HG03521 (cell line): ENCODE results near the gene GRAMD1B.
A peak's percentile ranks its signal among the peaks of the same experiment; 100 is the strongest.

ENCODE experiments used
- ATAC-seq: cut with Tn5 transposase; IDR thresholded peaks from one replicate; pipeline ENCODE4 v1.9.1; 2021; ENCODE audit warnings: mild to moderate bottlenecking, moderate library complexity; ENCODE audit not compliant: unreplicated experiment

GRAMD1B gene

DNA sequence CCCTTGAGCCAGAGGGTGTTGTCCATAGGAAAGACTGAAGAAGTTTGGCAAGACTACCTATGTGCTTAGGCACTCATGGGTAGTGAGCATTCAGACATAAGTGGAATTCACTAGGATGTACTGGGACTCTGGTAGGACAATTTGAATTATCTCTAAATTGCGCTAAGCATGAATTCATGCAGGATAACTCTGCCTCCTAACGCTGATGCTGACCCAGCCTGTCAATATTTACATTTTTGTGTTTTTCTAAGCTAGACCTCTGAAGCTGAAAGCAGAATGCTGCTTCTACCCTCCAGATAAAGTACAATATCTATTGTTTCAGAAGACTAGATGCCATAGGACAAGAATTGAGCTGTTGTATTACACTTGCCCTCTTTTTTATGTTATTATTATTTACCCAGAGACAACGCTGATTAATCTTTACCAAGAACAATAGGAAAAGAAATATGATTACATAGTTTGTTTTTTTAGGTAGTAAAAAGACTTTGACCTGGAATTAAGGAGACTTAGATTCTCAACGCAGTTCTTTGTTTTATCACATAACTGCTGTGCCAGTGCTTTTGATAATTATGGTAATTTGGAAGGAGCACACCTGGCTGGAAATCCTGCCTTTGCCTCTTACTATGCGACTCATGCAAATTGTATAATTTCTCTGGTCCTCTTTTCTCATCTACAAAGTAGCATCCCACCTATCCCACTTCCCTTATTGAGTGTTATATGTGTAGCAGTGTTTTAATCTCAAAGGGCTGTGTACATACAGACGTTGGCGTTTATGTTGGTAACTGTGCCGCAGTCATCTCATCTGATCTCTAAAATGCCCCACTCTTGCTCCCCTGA is 21.2 kb upstream of the GRAMD1B start:
- ATAC-seq: no peak

DNA sequence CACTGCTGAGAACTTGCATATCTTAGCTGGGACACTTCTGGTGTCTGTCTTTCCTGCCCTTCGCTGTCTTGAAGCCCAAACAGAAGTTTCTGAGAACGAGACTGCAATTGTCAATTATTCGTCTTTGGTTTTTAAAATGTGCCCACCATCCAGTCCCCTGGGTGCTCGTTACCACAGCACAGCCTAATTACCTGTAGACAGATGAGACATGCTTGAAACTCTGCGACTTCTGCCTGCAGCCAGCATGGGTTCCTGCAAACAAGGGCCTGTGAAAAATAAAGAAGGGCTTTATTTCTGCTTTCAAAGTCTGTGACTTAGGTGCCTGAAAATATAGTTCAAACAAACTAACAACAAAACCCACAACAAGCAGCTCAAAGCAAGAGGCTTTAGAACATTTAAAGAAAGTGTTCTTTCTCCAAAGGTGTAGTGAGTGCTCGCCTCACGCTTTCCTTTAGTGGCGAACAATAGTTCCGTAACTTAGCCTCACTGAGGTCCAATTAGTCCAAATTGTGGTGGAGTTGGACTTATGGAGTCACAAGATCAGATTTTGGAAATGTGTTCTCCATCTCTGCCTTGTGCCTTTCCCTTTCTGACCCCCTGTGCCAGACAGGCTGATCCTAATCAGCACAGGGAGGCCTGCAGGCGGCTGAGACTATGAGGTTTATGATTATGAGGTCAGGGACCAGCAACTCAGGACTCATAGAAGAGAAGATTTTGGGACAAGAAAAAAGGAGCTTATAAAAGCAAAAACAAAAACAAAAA is 20.4 kb upstream of the GRAMD1B start:
- ATAC-seq: no peak

DNA sequence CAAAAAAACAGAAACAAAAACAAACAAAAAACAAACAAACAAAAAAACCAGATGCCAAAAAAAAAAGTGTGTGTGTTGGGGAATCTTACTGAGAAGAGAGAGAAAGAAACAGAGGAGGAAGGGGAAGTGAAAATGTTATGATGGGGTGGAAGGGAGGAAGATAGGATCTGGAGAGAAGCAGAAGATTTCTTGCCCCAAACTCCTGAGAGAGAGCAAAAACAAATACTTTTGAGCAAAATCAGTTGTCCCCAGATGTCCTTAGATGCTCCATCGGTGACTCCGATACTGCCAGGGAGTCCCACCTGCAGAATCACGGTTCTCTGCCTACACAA is 19.9 kb upstream of the GRAMD1B start:
- ATAC-seq: no peak

DNA sequence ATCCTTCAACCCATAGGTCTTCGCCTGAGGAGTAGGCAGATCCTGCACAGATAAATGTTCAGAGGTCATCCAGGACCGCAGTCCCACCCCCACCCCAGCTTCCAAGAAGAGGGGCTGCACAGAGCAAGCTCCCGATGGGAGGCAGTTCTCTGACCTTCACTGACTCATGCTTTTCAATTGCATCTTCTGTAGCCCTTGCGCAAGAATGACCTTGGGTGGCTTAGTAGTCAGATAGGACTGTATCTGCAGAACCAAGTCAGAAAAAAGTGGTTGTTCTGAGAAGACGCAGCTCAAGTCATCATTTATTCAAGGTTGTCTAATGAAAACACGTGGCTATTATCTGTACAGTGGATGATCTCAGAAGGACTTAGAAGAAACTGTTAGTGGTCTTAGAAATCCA is 16.4 kb upstream of the GRAMD1B start:
- ATAC-seq: no peak

DNA sequence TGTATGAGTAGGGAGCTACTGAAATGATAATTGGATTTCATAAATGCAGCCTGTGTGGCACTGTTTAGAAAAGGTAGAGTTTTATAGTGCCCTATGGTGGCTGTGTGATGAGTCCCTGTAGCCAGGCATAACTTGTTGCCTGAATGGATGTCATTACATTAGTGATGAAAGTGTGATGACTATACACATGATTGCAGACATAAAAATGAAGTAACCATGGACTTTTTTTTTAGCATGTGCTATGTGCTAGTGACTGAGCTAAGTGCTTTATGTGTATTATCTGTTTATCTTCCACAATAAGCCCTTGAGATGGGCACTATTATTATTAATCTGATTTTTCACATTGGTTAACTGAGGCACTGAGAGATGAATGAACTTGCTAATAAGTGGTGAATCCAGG is 13.5 kb upstream of the GRAMD1B start:
- no peak for ATAC-seq

DNA sequence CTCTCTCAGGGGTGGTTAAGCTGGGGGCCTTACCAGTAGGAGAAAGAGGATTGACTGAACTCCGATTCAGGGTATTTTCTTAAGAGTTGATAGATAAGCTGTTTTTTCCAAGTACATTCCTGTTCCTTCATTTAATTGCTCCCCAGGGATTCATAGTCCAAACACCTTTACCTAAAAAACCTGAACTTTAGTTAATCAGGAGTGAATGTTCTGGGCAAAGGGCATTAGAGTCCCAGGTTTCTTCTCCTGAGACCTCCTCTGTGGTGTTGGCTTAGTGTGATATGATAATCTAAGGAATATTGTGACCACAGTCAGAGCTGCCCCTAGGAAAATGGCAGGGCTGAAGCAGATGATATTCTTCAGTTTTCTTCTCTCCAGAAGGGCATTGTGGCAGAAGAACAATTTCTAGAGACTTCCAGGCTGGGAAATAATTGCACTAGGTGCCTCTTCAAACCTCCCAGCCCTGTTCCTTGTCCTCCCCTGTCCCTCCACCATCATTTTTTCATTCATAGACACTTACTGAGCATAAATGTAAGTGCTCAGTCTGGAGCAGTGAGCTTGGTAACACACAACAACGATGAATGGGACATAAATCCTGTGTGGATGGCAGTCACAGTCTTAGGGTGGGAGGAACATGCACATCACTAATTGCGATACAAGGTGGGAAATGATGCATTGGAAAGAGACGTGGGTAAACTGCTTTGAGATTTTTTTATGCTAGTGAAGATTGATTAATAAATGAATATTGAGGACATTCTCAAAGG is 11.5 kb upstream of the GRAMD1B start:
- ATAC-seq: no peak

DNA sequence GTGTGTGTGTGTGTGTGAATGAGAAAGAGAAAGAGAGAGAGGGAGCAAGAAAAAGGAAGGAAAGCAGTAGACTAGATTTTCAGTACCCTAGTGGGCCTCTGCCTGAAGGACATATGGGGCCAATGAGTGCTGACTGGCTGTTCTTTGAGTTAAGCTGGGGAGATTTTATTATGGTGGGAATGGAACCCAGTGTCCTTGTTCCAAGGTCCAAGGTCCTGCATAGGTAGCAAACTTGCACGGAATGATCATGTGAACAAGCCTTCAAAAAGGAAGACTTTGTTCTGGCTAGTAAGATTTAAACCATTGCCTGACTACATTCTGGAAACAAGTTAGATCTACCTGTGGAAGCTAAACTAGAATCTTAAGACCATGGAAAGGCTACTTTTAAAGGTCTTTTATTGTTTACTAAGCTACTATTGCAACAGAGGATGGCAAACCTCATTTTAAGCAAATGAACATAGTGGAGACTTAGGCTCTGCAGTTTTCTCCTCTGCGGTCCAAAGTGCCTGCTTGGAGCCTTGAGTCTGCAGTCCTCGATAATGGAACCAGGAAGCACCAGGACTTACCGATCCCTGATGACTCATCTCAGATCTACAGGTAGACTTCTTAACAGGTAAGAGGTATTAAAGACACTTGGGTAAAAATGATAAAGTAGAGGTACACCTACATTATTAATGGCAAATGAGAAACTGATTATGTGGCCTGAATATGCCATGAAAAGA is 10.2 kb upstream of the GRAMD1B start:
- ATAC-seq: no peak

DNA sequence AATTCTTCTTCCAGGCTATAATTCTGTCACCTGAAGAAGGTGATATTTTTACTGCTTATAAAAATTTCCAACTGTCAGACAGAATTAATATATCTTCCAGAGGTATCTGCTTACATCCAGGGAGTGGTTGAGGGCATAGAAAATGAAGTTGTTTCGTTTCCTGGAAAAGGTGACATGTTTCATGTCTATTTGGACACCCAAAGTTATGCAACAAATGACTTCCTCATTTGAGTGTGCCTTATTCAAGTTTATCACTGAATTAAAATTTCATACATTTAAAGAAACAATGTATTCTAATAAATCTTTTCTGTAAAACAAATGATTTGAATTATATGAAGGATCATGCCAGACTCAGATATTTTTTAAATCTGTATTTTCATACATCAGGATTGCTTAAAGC is 8.5 kb upstream of the GRAMD1B start:
- no peak for ATAC-seq

DNA sequence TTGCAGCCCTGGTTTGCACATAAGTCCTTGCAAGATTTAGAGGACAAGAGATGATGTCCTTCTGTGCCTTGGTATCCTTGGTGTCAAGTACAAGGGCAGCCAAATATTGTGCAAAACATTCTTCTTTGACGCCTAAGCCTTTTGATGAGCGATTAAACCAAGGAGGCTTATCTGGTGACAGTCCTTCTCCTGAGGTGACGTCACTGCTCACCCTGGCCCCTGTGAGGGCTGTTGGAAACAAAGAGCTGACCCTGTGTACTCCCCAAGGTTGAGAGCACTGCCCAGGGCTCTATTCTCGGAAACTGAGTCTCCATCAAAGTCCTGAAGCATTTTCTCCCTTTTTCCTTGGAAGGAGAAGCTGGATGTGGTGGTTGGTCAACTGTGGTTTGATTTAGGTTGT is 4.7 kb upstream of the GRAMD1B start:
- ATAC-seq: no peak

DNA sequence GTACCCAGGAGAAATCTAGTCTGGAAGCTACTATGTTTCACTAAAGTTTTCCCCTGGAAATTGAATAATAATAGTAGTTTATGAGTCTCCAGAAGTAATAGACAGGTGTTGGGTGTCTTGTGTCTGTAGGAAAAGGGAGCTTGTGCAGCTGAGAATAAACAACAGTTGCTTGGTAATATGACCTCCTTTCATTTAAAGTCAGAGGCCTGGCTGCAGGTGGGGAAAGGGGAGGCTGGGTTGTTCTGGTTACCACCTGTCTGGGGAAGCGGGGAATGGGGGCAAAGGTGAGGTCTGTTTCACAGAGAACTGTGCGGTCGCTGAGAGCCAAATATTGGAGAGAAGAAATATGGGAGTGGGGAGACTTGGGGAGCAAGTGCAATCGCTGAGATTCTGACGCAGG is 3.3 kb upstream of the GRAMD1B start:
- no peak for ATAC-seq

DNA sequence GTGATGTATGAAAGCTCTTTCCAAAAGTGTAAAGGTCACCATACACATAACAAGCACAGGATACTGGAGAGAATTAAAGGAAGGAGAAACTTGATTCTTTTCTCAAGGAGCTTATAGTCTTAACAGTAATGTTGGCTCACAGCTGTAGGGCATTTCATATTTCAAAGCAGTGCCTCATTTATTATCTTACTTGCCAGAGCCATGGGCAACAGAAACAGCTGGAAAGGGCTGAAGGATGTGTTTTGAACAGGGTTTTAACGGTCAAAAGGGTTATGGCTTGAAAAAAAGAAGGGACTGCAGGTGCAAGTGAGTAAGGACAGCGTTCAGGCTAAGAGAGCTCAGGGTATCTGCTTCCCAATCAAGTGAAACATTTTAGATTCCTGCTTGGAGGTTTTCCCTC is 2.7 kb upstream of the GRAMD1B start:
- ATAC-seq: no peak

DNA sequence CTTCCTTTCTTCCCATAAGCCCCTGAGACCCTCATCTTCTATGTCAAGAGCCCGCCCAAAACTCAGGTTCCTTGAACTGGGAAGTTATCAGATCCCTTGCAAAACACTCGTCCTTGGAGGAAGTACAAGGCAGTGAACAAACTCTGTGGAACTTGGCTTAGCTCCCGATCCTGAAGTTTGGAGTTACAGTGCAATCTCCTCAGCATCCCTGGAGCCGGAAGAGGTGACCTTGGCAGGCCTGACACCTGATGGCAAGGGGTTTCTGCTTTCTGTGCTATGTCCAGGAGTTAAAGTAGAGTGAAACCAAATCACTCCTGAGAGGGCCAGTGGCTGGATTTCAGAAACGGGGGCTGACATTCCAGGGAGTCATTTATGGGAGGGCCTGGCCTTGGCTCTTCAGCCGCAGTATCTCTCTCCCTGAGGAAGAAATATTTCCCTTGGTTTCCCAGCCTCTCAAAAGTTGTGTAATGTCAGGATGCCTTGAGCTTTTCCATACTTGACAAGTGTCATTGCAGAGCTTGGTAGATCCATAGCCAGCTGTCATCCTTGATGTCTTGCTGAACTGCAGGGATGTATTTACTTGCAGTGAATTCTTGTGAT is 1.9 kb upstream of the GRAMD1B start:
- no peak for ATAC-seq

DNA sequence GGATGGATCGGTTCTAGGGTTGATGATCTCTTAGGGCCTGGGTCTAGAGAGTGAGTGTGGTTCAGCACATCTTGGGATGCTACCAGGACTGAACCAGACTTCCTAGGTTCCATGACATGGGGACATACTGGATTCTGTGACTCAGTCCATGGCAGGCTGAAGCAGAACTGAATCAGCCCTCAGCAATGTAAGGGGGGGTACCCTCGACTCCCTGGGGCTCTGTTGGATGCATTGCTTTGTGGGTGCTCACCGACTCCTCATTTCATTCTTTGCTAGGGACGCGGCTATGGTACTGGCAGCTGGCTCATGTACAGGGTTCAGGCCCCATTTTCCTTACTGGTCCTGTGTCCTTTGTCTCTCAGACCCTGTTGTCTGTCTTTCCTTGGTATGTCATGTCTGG is 733 bp upstream of the GRAMD1B start:
- ATAC-seq: no peak

DNA sequence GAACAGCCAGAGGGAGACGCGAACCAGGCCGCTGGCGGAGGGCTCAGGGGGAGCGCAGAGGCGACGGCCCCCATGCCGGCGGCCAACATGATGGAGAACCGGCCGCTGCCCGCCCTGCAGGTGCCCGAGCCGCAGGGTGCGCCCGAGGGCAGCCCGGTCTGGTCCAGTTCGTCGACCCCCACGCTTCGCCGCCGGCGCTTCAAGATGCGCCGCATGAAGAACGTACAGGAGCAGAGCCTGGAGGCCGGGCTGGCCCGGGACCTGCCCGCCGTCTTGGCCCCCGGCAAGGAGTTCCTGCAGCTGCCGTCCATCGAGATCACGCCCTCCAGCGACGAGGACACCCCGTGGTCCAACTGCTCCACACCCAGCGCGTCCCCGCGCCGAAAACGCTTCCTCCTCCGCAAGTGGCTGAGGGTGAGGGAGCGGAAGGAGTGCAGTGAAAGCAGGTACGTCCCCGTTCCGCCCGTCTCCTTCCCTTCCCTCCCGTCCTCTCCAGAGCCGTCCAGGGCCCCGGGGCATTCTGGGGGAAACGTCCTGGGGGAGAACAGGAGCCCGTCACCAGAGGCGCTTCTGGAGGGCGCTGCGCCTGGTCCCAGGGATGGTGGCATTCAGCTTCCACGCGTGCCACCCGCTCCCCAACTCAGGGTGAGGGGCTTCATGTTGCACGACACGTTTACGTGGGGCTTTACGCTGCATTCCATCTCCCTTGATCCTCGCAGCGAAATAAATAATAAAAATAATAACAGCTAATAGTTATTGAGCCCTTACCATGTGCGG is 840 bp downstream of the GRAMD1B start:
- ATAC-seq: peak; percentile 41

DNA sequence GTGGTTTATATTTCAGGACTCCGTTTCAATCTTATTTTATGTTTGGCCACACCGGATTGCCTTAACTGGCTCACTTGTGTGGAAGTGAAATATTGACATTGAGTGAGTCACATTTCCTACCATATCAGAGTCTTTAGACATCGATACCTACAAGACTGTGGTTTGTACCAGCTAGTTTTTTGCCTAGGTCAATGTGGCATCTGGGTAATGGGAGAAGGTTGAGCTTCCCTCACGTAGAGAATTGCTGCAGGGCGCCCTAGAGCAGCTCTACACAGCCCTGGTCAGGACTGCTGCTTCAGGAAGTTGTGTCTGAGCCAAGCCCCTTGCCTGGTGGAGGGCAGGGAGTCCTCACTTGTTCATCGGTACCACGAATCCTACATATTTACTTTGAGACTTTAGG is 1.6 kb downstream of the GRAMD1B start:
- ATAC-seq: no peak

DNA sequence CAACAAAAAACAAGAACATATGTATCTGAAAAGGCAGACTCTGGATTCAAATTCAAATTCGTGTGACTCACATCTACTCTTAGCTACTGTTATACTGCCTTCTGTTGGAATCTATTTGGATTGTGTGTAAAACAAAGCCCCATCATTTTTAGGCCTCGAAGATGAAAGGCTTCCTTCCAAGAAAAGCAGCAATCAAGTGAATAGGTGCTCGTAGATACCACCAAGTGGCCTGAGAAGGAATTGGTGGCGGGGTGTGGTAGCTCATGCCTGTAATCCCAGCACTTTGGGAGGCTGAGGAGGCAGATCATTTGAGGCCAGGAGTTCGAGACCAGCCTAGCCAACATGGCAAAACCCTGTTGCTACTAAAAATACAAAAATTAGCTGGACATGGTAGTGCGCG is 4.2 kb downstream of the GRAMD1B start:
- no peak for ATAC-seq

DNA sequence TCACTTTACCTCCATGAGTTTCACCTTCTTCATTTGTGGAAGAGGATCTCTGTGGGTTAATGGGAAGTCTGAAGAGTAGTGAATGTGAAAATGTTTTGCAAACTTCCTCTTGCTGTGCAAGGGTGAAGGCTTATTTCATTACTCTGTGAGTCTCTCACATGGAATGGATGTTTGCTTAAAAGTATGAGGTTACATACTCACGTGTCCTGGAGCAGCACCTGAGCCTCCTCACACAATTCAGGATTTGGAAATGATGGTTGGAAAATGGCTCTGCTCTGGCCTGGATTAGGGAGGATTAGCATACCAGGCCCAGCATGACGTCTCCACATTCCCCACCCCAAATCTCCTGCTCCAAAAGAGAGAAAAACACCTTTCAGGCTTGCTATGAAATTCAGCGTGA is 4.8 kb downstream of the GRAMD1B start:
- no peak for ATAC-seq

DNA sequence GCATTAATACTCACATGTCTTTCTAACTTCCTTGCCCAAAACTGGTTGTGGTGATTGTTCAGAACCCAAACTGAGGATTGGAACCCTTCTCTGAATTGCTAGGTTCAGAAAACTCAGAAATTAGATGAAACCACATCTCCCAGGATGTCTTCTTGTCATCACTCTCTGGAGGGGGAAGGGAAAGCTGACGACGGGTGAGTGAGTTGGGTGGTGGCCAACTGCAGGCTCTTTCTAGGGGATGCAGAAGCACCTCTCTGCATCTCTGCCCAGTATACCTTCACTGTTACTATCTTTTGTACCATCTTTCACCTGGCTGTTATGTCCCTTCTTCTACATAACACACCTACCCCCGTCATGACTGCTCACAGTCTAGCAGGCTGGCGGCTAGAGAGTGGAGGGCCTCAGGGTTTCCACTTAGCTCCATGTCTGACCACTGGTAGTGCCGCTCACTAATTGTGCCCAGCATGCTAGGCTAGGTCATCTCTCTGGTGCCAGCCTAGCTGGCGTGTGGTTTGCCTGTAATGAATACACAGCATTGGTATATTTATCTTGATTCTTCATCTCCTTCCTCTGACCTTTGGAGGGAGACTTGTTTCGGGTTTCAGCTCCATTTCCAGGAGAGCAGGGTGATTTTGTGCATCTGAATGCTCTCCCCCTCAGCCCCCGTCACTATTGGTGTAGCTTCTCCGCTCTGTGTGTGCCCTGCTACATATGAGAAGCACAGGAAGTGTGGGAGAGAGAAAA is 7.3 kb downstream of the GRAMD1B start:
- no peak for ATAC-seq

DNA sequence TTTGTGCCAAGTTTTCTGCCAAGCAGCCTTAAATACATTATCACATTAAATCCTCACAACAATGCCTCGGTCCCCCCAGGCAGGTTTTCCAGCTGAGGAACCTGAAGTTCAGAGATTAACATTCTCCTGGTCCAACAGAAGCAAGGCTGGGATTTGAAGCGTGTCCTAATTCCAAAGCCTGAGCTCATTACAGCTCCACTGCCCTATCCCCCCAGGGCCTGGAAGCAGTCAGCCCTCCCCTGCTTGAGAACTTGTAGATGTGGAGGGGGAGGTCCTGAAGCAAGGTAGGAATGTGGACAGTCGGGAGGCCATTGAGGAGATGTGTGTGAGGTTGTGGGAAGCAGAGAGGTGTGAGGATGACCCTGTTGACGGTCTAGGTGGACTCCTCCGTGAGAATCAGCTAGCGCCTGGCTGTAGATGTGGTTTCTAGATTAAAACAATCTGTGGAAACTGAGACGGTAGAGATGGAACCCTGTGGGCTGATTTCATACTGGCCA is 8.1 kb downstream of the GRAMD1B start:
- ATAC-seq: no peak
